ENCODE data around the gene RNGTT. TPM values are rescaled to one million over a fixed set of nuclear protein-coding genes. Genes with fewer than 3 reads are reported as not detected.
A peak's percentile ranks its signal among the peaks of the same experiment; 100 is the strongest.

Gene RNGTT
- total RNA-seq, 3 donors from 2014 or later: 8.4 to 11.6 (median 9.4) TPM

DNA sequence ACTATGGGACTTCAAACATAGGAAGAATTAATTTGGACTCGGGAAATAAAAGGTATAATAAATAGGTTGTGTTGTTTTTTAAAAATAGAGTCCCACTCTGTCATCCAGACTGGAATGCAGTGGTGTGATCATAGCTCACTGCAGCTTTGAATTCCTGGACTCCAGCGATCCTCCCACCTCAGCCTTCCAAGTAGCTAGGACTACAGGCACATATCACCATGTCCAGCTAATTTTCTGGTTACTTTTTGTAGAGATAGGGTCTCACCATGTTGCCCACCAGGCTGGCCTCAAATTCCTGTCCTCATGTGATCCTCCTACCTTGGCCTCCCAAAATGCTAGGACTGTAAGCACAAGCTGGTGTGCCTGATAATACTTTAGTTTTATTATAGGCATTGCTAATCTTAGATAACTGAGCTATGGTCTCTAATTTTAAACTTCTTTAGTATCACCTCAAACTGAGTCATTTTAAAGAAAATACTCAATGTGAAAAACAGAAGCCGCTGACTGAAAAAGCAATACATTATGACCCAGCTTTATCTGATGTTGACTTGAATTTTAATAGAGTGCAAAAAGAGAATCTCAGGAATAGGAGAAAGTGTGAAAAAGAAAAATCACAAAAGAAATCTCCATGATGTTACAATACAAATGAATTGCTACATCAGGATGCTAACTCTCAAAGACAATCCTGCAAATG, 251.0 kb downstream of the RNGTT start:
- Histone ChIP-seq H3K4me3 (no peak overlapping the region), H3K36me3 (ENCODE audit: low read depth) (no peaks in the 10 kb centered on the region), H3K9me3 (peaks cover 2% of the 10 kb centered on the region), H3K4me1 (ENCODE audit: low read depth) (no peaks in the 10 kb centered on the region)
- ATAC-seq (no peak), DNase-seq (no peak)
- TF ChIP-seq, protein P1, sequence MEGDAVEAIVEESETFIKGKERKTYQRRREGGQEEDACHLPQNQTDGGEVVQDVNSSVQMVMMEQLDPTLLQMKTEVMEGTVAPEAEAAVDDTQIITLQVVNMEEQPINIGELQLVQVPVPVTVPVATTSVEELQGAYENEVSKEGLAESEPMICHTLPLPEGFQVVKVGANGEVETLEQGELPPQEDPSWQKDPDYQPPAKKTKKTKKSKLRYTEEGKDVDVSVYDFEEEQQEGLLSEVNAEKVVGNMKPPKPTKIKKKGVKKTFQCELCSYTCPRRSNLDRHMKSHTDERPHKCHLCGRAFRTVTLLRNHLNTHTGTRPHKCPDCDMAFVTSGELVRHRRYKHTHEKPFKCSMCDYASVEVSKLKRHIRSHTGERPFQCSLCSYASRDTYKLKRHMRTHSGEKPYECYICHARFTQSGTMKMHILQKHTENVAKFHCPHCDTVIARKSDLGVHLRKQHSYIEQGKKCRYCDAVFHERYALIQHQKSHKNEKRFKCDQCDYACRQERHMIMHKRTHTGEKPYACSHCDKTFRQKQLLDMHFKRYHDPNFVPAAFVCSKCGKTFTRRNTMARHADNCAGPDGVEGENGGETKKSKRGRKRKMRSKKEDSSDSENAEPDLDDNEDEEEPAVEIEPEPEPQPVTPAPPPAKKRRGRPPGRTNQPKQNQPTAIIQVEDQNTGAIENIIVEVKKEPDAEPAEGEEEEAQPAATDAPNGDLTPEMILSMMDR (IDR thresholded peaks at IDR 0.05): no peak
- intact Hi-C loops (cut with DNase I, micrococcal nuclease): no loop called here

DNA sequence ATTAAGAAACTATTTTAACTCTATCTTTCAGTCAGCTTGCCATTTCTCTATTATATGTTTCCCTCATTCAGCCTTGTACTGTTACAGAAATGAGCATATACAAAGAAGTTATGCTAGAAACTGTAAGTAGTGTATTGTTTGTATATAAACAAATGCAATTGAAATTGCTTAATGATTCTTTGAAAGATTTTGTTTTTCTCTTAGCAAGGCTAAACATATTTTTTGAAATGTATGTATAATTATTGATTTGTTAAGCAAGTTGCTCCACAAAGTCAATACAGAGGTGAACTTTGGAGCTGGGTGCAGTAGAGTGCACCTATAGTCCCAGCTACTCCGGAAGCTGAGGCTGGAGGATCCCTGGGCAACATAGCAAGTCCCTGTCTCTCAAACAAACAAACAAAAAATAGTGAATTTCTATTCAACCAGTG, 253.6 kb downstream of the RNGTT start:
- Histone ChIP-seq H3K36me3 (ENCODE audit: low read depth) (no peaks in the 10 kb centered on the region), H3K9me3 (no peaks in the 10 kb centered on the region), H3K4me1 (ENCODE audit: low read depth) (no peaks in the 10 kb centered on the region), H3K4me3 (no peak overlapping the region)
- TF ChIP-seq, protein P1 (IDR thresholded peaks at IDR 0.05): no peak
- DNase-seq (peak in 2 of 3 donors; percentile 22 to 48), ATAC-seq (peak; percentile 82)
- intact Hi-C loops (cut with DNase I, micrococcal nuclease): no loop called here

DNA sequence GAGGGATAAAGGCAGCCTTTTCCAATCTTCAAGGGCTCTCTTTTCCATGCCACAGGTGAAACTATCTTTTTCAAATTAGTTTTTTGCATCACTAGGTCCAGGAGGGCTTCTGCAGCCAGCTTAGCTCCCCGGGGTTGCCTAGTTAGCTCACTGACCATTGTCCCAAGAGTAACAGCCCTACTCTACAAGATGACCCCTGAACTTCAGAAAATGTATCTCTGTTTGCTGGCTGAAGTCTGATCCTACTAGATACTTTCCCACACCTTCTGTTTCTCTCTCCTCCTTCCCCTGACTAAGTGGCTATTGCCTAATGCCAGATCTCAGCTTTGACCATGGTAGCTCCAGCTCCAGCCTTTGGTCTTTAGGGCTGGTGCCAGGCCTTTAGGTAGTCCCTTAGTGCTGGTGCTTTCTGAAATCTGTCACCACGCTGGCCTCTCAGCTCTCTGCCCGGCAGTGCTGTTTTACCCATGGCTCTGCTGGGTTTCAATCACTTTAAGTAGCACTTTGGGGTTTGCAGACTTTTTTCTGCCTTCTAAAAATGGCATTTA, 255.1 kb downstream of the RNGTT start:
- no peak for ATAC-seq
- no peak for DNase-seq
- Histone ChIP-seq H3K36me3 (ENCODE audit: low read depth) (no peaks in the 10 kb centered on the region), H3K4me1 (ENCODE audit: low read depth) (no peaks in the 10 kb centered on the region), H3K4me3 (no peak overlapping the region), H3K9me3 (no peaks in the 10 kb centered on the region)
- TF ChIP-seq, protein P1 (IDR thresholded peaks at IDR 0.05): no peak
- intact Hi-C loops (cut with DNase I, micrococcal nuclease): no loop called here

DNA sequence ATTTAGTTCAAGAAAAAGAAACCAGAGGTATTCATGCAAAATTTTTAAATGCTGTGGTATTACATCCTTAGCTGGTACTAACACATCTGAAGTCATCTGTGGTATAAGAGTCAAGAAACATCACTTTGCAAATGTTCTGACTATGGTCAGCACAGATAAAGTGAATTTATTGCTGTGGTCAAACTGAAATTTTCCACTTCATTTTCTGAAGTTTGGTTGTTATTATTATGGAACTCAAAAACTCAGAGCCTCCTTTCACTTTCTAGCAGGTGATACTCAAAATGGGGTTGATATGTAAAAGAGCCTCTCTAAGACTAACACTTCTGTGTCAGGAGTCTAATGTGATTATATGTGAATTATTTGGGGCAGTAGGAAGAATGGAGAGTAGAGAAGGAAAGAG, 257.8 kb downstream of the RNGTT start:
- no peaks in the 10 kb centered on the region for H3K36me3 ChIP-seq (ENCODE audit: low read depth)
- H3K4me1 ChIP-seq (ENCODE audit: low read depth): no peaks in the 10 kb centered on the region
- intact Hi-C loops (cut with DNase I, micrococcal nuclease): no loop called here
- H3K4me3 ChIP-seq: no peak overlapping the region
- H3K9me3 ChIP-seq: no peaks in the 10 kb centered on the region
- no peak for ATAC-seq
- TF ChIP-seq, protein P1 (IDR thresholded peaks at IDR 0.05): no peak
- no peak for DNase-seq

DNA sequence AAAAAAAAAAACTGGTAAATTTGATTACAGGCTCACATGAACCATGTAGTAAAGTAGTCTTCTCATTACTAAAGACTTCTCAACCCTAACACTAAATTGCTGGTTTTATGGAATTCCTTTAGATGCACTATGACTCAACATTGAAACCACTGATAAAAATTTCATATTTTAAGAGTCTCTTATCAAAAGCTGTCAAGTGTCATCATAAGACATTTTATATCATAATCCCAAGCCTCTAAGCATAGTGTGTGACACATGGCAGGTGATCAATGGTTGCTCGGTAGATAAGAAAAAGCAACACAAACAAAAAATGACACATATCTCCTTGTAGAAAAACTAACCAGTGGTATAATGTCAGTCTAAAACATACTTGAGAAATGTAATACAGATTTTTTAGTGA, 258.4 kb downstream of the RNGTT start:
- no peaks in the 10 kb centered on the region for H3K9me3 ChIP-seq
- no peaks in the 10 kb centered on the region for H3K36me3 ChIP-seq (ENCODE audit: low read depth)
- ATAC-seq (no peak), DNase-seq (no peak)
- TF ChIP-seq, protein P1 (IDR thresholded peaks at IDR 0.05): no peak
- H3K4me3 ChIP-seq: no peak overlapping the region
- no peaks in the 10 kb centered on the region for H3K4me1 ChIP-seq (ENCODE audit: low read depth)
- intact Hi-C loops (cut with DNase I, micrococcal nuclease): no loop called here
